PFSK-1 (cell line): ENCODE data around the gene HIPK2.

Experiments
- FOXP2 ChIP-seq: optimal IDR thresholded peaks from 2 replicates; pipeline ENCODE3; 2011; ENCODE audit warnings: borderline replicate concordance, control low read depth, inconsistent platforms; ENCODE audit not compliant: insufficient read depth; ENCODE audit errors: extremely low read length, extremely low read depth
- POLR2AphosphoS5 ChIP-seq: IDR thresholded peaks from 2 replicates; pipeline ENCODE4 v1.6.1; 2012; ENCODE audit warnings: low read depth, mild to moderate bottlenecking, control low read depth, low read length, moderate library complexity
- REST ChIP-seq, 2 experiments: IDR thresholded peaks; 2 replicates each; pipeline versions ENCODE4 v1.6.1 to v1.8.0; 2011 to 2012; ENCODE audit warnings: low read depth in 2 of 2, low read length in 2 of 2, control low read depth in 1 of 2, inconsistent platforms in 1 of 2, mild to moderate bottlenecking in 1 of 2, moderate library complexity in 1 of 2; ENCODE audit not compliant: insufficient read depth in 1 of 2
- SIN3A ChIP-seq: IDR thresholded peaks from 2 replicates; pipeline ENCODE4 v1.6.1; 2012; ENCODE audit warnings: mild to moderate bottlenecking, low read length, moderate library complexity, borderline replicate concordance; ENCODE audit not compliant: insufficient read depth
- TAF1 ChIP-seq: IDR thresholded peaks from 2 replicates; pipeline ENCODE4 v1.6.1; 2012; ENCODE audit warnings: low read length, control low read depth, borderline replicate concordance; ENCODE audit not compliant: insufficient read depth

Gene HIPK2

GRCh38 chr7:139634087-139634486 lies 143.7 kb downstream of the HIPK2 start:
- TF ChIP-seq FOXP2, result no peak
- no peak for TF ChIP-seq REST (IDR thresholded peaks at IDR 0.05; ENCODE audit: insufficient read depth in 1 of 2, low read depth in 2 of 2, low read length in 2 of 2)
- no peak for TF ChIP-seq TAF1

- TF ChIP-seq TAF1 (no peak), POLR2AphosphoS5 (no peak)
These were observed 146.2 kb downstream of the HIPK2 start for GRCh38 chr7:139631520-139632031.

GRCh38 chr7:139630643-139631519 lies 146.9 kb downstream of the HIPK2 start:
- TF ChIP-seq POLR2AphosphoS5 (no peak), FOXP2 (no peak), REST (IDR thresholded peaks at IDR 0.05; ENCODE audit: insufficient read depth in 1 of 2, low read depth in 2 of 2, low read length in 2 of 2) (no peak), SIN3A (no peak)

- no peak for TF ChIP-seq SIN3A
These were observed 148.3 kb downstream of the HIPK2 start for GRCh38 chr7:139629392-139630082.

- TF ChIP-seq FOXP2, result no peak
- no peak for TF ChIP-seq TAF1
- TF ChIP-seq POLR2AphosphoS5, result no peak
- TF ChIP-seq SIN3A, result no peak
- TF ChIP-seq REST (IDR thresholded peaks at IDR 0.05; ENCODE audit: insufficient read depth in 1 of 2, low read depth in 2 of 2, low read length in 2 of 2), result no peak
These were observed 150.0 kb downstream of the HIPK2 start for GRCh38 chr7:139627831-139628230.

- TF ChIP-seq FOXP2 (no peak), SIN3A (no peak), POLR2AphosphoS5 (no peak), REST (IDR thresholded peaks at IDR 0.05; ENCODE audit: insufficient read depth in 1 of 2, low read depth in 2 of 2, low read length in 2 of 2) (no peak), TAF1 (no peak)
These were observed 151.0 kb downstream of the HIPK2 start for GRCh38 chr7:139626817-139627216.
